H9 (cell line): ENCODE data around the gene EFCAB5. TPM values are rescaled to one million over a fixed set of nuclear protein-coding genes. Genes with fewer than 3 reads are reported as not detected.
"Not testable (repeated sequence)": the region's sequence is repeated elsewhere in the genome, so short reads cannot be mapped to it uniquely, and the experiment has no call there.

Experiments used
- DNase-seq: peaks from one replicate; pipeline ENCODE4 v3.0.0-alpha.2; 2017
- H2AFZ ChIP-seq: one replicate; pipeline ENCODE4 v1.6.1; 2013; ENCODE audit warnings: mild to moderate bottlenecking, low read length, control low read depth, moderate library complexity
- H2AK5ac ChIP-seq: 2 replicates; pipeline ENCODE4 v1.6.1; 2013; ENCODE audit warnings: low read length, control low read depth, mixed read lengths; ENCODE audit not compliant: insufficient read length
- H2BK120ac ChIP-seq: one replicate; pipeline ENCODE4 v1.6.1; 2013; ENCODE audit warnings: low read depth, mild to moderate bottlenecking, low read length, control low read depth, inconsistent platforms; ENCODE audit not compliant: poor library complexity, severe bottlenecking
- H2BK12ac ChIP-seq: 2 replicates; pipeline ENCODE4 v1.6.1; 2013; ENCODE audit warnings: low read length, control low read depth, mixed read lengths, low read depth; ENCODE audit not compliant: insufficient read length
- H2BK15ac ChIP-seq: 2 replicates; pipeline ENCODE4 v1.6.1; 2013; ENCODE audit warnings: low read depth, low read length, control low read depth
- H2BK20ac ChIP-seq: one replicate; pipeline ENCODE4 v1.6.1; 2013; ENCODE audit warnings: low read depth, mild to moderate bottlenecking, low read length, control low read depth, inconsistent platforms; ENCODE audit not compliant: poor library complexity, severe bottlenecking
- H2BK5ac ChIP-seq: 2 replicates; pipeline ENCODE4 v1.6.1; 2013; ENCODE audit warnings: low read length, control low read depth, mixed read lengths; ENCODE audit not compliant: insufficient read length
- H3K14ac ChIP-seq: 2 replicates; pipeline ENCODE4 v1.6.1; 2013; ENCODE audit warnings: low read length, control low read depth; ENCODE audit not compliant: insufficient read depth
- H3K18ac ChIP-seq: 2 replicates; pipeline ENCODE4 v1.6.1; 2013; ENCODE audit warnings: low read depth, mild to moderate bottlenecking, mixed read lengths, low read length, control low read depth; ENCODE audit not compliant: insufficient read length
- H3K23ac ChIP-seq: 2 replicates; pipeline ENCODE4 v1.6.1; 2013; ENCODE audit warnings: low read length, control low read depth, mixed read lengths, low read depth; ENCODE audit not compliant: insufficient read length
- H3K23me2 ChIP-seq: 2 replicates; pipeline ENCODE4 v1.6.1; 2013; ENCODE audit warnings: low read depth, mild to moderate bottlenecking, mixed read lengths, low read length, control low read depth; ENCODE audit not compliant: insufficient read length, poor library complexity, severe bottlenecking
- H3K27ac ChIP-seq: 2 replicates; pipeline ENCODE4 v1.5.1; 2013; ENCODE audit warnings: low read length, control low read depth, mixed read lengths, low read depth; ENCODE audit not compliant: insufficient read length
- H3K27me3 ChIP-seq: 2 replicates; pipeline ENCODE4 v1.6.1; 2013; ENCODE audit warnings: low read length, control low read depth, inconsistent platforms; ENCODE audit not compliant: insufficient read depth
- H3K4ac ChIP-seq: 2 replicates; pipeline ENCODE4 v1.6.1; 2013; ENCODE audit warnings: low read depth, mild to moderate bottlenecking, control low read depth, inconsistent platforms, low read length, moderate library complexity
- H3K4me1 ChIP-seq: 2 replicates; pipeline ENCODE4 v1.6.1; 2013; ENCODE audit warnings: low read length, control low read depth, inconsistent platforms; ENCODE audit not compliant: insufficient read depth
- H3K4me2 ChIP-seq: 2 replicates; pipeline ENCODE4 v1.6.1; 2013; ENCODE audit warnings: low read length, control low read depth, mixed read lengths; ENCODE audit not compliant: insufficient read length, insufficient read depth
- H3K56ac ChIP-seq: 2 replicates; pipeline ENCODE4 v1.6.1; 2013; ENCODE audit warnings: low read depth, mild to moderate bottlenecking, mixed read lengths, low read length, control low read depth; ENCODE audit not compliant: insufficient read length
- H3K79me1 ChIP-seq: 2 replicates; pipeline ENCODE4 v1.6.1; 2013; ENCODE audit warnings: low read depth, mild to moderate bottlenecking, moderate library complexity, low read length, control low read depth, inconsistent platforms; ENCODE audit not compliant: insufficient read depth, poor library complexity, severe bottlenecking
- H3K79me2 ChIP-seq: 2 replicates; pipeline ENCODE4 v1.6.1; 2013; ENCODE audit warnings: low read length, control low read depth, inconsistent platforms; ENCODE audit not compliant: insufficient read depth
- H3K9ac ChIP-seq: 2 replicates; pipeline ENCODE4 v1.6.1; 2013; ENCODE audit warnings: low read length, control low read depth, mixed read lengths; ENCODE audit not compliant: insufficient read length; ENCODE audit errors: extremely low read depth
- H3K9me3 ChIP-seq: one replicate; pipeline ENCODE4 v1.6.1; 2013; ENCODE audit warnings: low read depth, low read length, inconsistent platforms; ENCODE audit not compliant: control insufficient read depth
- H3T11ph ChIP-seq: one replicate; pipeline ENCODE4 v1.6.1; 2013; ENCODE audit warnings: mild to moderate bottlenecking, low read length, control low read depth, inconsistent platforms
- H4K20me1 ChIP-seq: one replicate; pipeline ENCODE4 v1.6.1; 2013; ENCODE audit not compliant: control insufficient read depth, insufficient read length, insufficient read depth
- H4K5ac ChIP-seq: 2 replicates; pipeline ENCODE4 v1.6.1; 2013; ENCODE audit warnings: low read depth, mild to moderate bottlenecking, mixed read lengths, low read length, control low read depth; ENCODE audit not compliant: insufficient read length
- H4K8ac ChIP-seq: replicated peaks from 2 replicates; pipeline ENCODE4 v1.6.1; 2013; ENCODE audit warnings: low read length, control low read depth, mixed read lengths, low read depth; ENCODE audit not compliant: insufficient read length
- H4K91ac ChIP-seq: 2 replicates; pipeline ENCODE4 v1.6.1; 2013; ENCODE audit warnings: low read depth, mild to moderate bottlenecking, moderate library complexity, mixed read lengths, low read length, control low read depth; ENCODE audit not compliant: insufficient read length
- H3K27ac Mint-ChIP-seq, 3 experiments: 2 replicates in 2 of 3; 3 replicates in 1 of 3; pipeline ENCODE4 v1.8.0; 2020 to 2021; ENCODE audit warnings: mixed read lengths in 3 of 3, mild to moderate bottlenecking in 1 of 3, moderate library complexity in 1 of 3
- H3K27me3 Mint-ChIP-seq: 2 replicates; pipeline ENCODE4 v1.8.0; 2021; ENCODE audit warnings: low read depth, mild to moderate bottlenecking, moderate library complexity, mixed read lengths
- H3K36me3 Mint-ChIP-seq, 3 experiments: 2 replicates in 2 of 3; 3 replicates in 1 of 3; pipeline ENCODE4 v1.8.0; 2020 to 2021; ENCODE audit warnings: low read depth in 3 of 3, mixed read lengths in 3 of 3; ENCODE audit not compliant: insufficient read depth in 1 of 3
- H3K4me1 Mint-ChIP-seq, 2 experiments: 2 replicates each; pipeline ENCODE4 v1.8.0; 2020; ENCODE audit warnings: mixed read lengths in 2 of 2
- H3K4me3 Mint-ChIP-seq, 2 experiments: 2 replicates in 1 of 2; 3 replicates in 1 of 2; pipeline ENCODE4 v1.8.0; 2020 to 2021; ENCODE audit warnings: mild to moderate bottlenecking in 2 of 2, mixed read lengths in 2 of 2, moderate library complexity in 1 of 2
- H3K9me3 Mint-ChIP-seq, 2 experiments: 2 replicates in 1 of 2; 3 replicates in 1 of 2; pipeline ENCODE4 v1.8.0; 2020; ENCODE audit warnings: mild to moderate bottlenecking in 2 of 2, mixed read lengths in 2 of 2, moderate library complexity in 1 of 2
- WGBS: extraction: QIAGEN DNeasy Blood & Tissue Kit; methylation state at CpG from one replicate; pipeline ENCODE4 v1.1.7; 2013; ENCODE audit warnings: missing lambda C conversion rate, low lambda C conversion rate, mixed read lengths; ENCODE audit not compliant: insufficient read length; ENCODE audit errors: extremely low coverage; 5-methylcytosine and 5-hydroxymethylcytosine counted together
- total RNA-seq: library from RNA; stranded (reverse); gene quantifications from 2 replicates; pipeline ENCODE4 v1.2.1, GENCODE V29; 2021
- TF ChIP-seq, protein P1 (sequence below): fragments of 200-600 bp; sonication (generic); conservative IDR thresholded peaks from 3 replicates; pipeline ENCODE4 v1.8.0; 2021; ENCODE audit warnings: antibody characterized with exemption, mild to moderate bottlenecking

EFCAB5 gene
- total RNA-seq, 1 experiment from 2014 or later, result not detected

DNA sequence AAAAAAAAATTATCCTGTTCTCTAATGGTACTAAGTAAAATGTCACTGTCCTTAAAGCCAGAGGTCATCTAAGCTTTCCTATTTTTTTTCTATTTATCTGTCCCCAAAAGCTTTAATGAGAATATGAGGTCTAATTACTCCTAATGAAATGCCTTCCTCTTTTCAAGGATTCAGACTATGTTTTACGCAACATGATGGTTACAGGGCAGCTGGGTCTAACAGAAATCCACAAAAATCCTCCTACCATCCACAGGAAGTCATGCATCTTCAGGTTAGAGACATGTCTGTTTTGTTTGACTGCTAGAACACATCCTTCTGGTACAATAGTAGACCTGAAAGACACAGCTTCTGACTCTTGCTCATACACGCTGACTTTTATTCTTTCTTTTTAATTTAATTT, 145.5 kb downstream of the EFCAB5 start:
- Histone ChIP-seq H4K8ac (no peak overlapping the region), H2AFZ (no peak overlapping the region), H3K56ac (no peak overlapping the region), H2BK5ac (no peak overlapping the region), H3T11ph (no peak overlapping the region), H3K23me2 (no peaks in the 10 kb centered on the region), H3K14ac (no peak overlapping the region), H3K18ac (no peak overlapping the region), H2BK120ac (no peak overlapping the region), H4K91ac (no peak overlapping the region), H3K9me3 (no peaks in the 10 kb centered on the region), H4K20me1 (no peaks in the 10 kb centered on the region), H4K5ac (no peak overlapping the region), H3K27ac (no peak overlapping the region), H3K4me1 (no peaks in the 10 kb centered on the region), H2BK20ac (no peak overlapping the region), H3K27me3 (no peaks in the 10 kb centered on the region), H2BK15ac (no peak overlapping the region), H3K79me1 (no peaks in the 10 kb centered on the region), H2AK5ac (no peak overlapping the region), H3K9ac (no peak overlapping the region), H2BK12ac (no peak overlapping the region), H3K79me2 (no peaks in the 10 kb centered on the region), H3K23ac (no peak overlapping the region), H3K4me2 (no peak overlapping the region), H3K4ac (no peak overlapping the region)
- no peaks in the 10 kb centered on the region for H3K36me3 Mint-ChIP-seq
- H3K4me1 Mint-ChIP-seq, result no peaks in the 10 kb centered on the region
- DNase-seq, result no peak
- no CpG with 5 or more reads among the region's 2 CpGs for WGBS
- TF ChIP-seq, protein P1, sequence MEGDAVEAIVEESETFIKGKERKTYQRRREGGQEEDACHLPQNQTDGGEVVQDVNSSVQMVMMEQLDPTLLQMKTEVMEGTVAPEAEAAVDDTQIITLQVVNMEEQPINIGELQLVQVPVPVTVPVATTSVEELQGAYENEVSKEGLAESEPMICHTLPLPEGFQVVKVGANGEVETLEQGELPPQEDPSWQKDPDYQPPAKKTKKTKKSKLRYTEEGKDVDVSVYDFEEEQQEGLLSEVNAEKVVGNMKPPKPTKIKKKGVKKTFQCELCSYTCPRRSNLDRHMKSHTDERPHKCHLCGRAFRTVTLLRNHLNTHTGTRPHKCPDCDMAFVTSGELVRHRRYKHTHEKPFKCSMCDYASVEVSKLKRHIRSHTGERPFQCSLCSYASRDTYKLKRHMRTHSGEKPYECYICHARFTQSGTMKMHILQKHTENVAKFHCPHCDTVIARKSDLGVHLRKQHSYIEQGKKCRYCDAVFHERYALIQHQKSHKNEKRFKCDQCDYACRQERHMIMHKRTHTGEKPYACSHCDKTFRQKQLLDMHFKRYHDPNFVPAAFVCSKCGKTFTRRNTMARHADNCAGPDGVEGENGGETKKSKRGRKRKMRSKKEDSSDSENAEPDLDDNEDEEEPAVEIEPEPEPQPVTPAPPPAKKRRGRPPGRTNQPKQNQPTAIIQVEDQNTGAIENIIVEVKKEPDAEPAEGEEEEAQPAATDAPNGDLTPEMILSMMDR, result no peak
- H3K4me3 Mint-ChIP-seq, result no peak overlapping the region
- H3K27me3 Mint-ChIP-seq, result no peaks in the 10 kb centered on the region; the same call in none of the 2 replicates
- peaks cover 0 to 3% of the 10 kb centered on the region in 2 experiments; a peak in 1 of 5 replicates for H3K9me3 Mint-ChIP-seq
- no peak overlapping the region for H3K27ac Mint-ChIP-seq

DNA sequence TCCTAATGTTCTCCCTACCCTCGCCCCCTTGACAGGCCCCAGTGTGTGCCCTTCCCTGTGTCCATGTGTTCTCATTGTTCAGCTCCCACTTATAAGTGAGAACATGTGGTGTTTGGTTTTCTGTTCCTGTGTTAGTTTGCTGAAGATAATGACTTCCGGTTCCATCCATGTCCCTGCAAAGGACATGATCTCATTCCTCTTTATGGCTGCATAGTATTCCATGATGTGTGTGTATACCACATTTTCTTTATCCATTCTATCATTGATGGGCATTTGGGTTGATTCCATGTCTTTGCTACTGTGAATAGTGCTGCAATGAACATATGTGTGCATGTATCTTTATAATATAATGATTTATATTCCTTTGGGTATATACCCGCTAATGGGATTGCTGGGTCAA, 146.0 kb downstream of the EFCAB5 start:
- not testable (repeated sequence) for H3K27ac Mint-ChIP-seq, H2BK120ac ChIP-seq, H3K23ac ChIP-seq, H3K27me3 ChIP-seq, H2AK5ac ChIP-seq, H4K20me1 ChIP-seq, H3K4me3 Mint-ChIP-seq, H2BK5ac ChIP-seq, H3K18ac ChIP-seq, H3K27ac ChIP-seq, H3K14ac ChIP-seq, H3K9me3 ChIP-seq, H2BK20ac ChIP-seq, H3K9me3 Mint-ChIP-seq, H3K27me3 Mint-ChIP-seq, H3K79me2 ChIP-seq, H3K36me3 Mint-ChIP-seq, H3K9ac ChIP-seq, H2BK15ac ChIP-seq, H4K5ac ChIP-seq, H3K4ac ChIP-seq, H3K79me1 ChIP-seq, H3K4me1 Mint-ChIP-seq, H3K23me2 ChIP-seq, H3K56ac ChIP-seq, DNase-seq, H4K91ac ChIP-seq, H3K4me2 ChIP-seq, H3K4me1 ChIP-seq, H2AFZ ChIP-seq, H4K8ac ChIP-seq, H3T11ph ChIP-seq, H2BK12ac ChIP-seq
- WGBS, result no CpG with 5 or more reads among the region's 3 CpGs
